GM21381 (cell line): ENCODE data around the gene CYP2W1.

ENCODE experiments used
- ATAC-seq: cut with Tn5 transposase; IDR thresholded peaks from one replicate; pipeline ENCODE4 v1.9.1; 2021; ENCODE audit warnings: mild to moderate bottlenecking, moderate library complexity; ENCODE audit not compliant: unreplicated experiment

CYP2W1 gene

DNA sequence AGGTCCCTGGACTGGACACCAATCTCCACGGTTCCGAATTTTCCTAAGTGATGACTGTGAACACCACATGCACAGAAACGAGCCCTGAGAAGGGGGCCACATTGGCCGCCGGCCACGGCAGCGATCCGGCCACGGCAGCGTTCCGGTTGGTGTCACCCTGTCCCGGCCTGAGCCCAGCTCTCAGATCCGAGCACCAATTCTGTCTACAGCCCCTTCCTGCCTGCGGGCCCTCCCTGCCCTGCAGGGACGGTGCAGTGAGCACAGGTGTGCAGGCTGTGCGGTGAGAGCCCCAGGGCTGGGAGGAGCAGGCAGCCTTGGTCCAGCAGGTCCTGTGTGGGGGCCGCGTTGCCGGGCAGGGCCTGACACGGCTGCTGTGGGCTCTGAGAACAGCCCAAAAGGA is 31.7 kb downstream of the CYP2W1 start:
- no peak for ATAC-seq

DNA sequence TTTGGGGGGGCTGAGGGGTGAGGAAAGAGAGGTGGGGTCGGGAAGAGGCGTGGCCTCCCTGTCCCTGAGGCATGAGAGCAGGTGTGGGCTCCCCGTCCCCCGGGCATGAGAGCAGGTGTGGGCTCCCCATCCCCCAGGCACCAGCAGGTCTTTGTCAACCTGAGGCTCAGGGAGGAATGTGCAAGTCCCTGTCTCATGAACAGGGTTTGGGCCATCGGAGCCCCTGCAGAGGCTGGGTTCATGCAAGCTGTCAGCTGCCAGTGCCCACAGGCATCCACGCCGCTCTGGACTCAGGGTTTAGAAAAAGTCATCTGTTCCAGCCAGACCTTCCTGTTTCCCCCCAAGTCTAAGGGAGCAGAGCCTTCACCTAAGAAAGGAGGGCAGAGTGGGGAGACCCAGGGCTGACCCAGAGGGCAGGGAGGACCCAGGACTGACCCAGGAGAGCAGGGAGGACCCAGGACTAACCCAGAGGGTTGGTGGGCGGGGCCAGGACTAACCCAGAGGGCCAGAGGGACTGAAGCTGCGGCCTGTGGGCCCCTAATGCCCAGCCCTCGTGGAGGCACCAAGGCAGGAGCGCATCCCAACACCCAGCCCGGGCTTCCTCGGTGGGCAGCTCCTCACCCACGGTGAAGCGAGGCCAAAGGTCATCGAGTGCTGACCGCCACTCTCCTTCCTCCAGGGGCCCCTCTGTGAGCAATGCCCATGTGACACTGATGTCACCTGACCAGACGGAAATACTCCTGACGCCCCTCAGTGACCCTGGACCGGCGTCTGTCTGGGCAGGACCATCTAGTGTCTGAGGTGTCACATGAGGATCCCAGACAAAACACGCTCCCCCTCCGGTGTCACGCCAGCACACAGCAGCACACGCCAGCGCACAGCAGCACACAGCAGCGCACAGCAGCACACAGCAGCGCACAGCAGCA is 32.5 kb downstream of the CYP2W1 start:
- ATAC-seq, result no peak

GRCh38 chr7:1016577-1017531 is 33.9 kb downstream of the CYP2W1 start:
- no peak for ATAC-seq

- ATAC-seq, result no peak
Observed at GRCh38 chr7:1017586-1018333, 34.8 kb downstream of the CYP2W1 start.

DNA sequence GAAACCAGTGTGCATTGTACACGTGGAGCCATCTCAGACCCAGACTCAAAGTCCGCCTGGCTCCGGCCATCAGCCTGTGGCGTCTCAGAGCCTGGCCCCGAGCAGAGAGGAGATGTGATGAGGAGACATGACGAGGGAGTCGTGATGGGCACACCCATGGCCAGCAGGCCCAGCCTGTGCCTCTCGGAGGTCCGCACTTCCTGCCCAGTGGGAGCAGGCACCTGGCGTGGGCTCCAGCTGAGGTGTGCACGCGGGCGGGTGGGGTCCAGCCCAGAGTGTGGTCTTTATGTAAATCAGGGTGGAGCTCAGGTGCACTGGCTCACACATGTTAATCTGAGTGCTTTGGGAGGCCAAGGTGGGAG is 35.3 kb downstream of the CYP2W1 start:
- no peak for ATAC-seq

- ATAC-seq, result no peak
Observed at GRCh38 chr7:1019255-1019785, 36.3 kb downstream of the CYP2W1 start.

- no peak for ATAC-seq
Observed at GRCh38 chr7:1019789-1020610, 37.0 kb downstream of the CYP2W1 start.

- no peak for ATAC-seq
Observed at GRCh38 chr7:1020849-1021251, 37.9 kb downstream of the CYP2W1 start.

- ATAC-seq, result no peak
Observed at GRCh38 chr7:1021366-1021765, 38.4 kb downstream of the CYP2W1 start.

DNA sequence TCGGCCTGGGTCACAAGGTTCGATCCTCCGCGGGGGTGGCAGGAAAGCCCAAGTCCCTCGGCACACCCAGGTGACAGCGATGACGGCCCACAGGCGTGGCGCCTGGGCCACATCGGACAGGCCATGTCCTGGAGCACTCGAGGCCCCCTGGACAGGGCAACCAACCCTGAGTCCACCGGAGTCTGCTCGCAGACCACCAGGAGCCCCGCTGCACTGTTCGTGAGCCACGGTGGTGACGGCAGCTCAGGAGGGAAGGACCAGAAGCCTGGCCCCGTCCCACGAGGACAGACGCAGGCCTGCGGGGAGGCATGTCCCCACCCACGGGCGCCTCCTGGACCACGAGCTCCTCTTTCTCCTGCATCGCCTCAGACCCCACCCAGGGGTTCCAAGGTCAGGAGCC is 39.0 kb downstream of the CYP2W1 start:
- ATAC-seq, result no peak

- ATAC-seq, result no peak
Observed at GRCh38 chr7:1022356-1022755, 39.4 kb downstream of the CYP2W1 start.

GRCh38 chr7:1022801-1023465 is 40.0 kb downstream of the CYP2W1 start:
- no peak for ATAC-seq

GRCh38 chr7:1024331-1024841 is 41.4 kb downstream of the CYP2W1 start:
- ATAC-seq, result peak; percentile 50

DNA sequence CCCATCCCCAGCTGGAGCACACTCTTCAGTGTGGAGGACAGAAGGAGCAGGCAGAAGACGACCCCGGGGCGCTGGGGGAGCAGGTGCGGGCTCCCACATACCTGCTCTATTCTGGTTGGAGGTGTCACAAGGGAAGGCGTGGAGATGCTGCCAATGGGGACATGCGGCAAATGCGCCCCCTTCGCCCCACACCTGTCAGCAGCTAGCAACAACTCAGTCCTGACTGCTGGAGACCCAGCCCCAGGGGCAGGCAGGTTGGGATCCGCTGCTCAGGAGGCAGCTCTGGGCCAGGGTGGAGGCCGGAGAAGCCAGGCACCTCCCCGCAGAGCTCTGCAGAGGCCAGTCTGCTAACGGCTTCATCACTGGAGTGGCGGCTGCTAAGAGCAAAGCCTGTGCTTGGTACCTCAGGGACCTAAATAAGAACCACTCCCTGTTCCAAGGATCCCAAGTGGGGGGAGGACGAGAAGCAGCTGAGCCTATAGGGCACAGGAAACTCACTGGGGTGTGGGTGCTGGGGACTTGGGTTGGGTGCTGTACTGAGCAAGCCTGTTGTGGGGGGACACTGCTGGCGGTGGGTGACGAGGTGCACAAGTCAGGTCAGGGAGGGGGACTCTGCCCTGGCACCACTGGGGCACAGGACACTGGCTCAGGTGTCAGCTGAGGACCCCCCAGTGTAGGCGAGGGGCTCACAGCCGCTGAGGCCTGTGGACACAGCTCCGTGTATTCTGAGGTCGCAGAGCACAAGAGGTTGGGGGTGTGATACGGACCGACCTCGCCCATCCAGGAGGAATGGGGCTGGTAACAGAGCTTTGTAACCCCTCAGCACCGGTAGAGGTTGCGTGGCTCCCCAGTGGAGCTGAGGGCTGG is 42.1 kb downstream of the CYP2W1 start:
- no peak for ATAC-seq

DNA sequence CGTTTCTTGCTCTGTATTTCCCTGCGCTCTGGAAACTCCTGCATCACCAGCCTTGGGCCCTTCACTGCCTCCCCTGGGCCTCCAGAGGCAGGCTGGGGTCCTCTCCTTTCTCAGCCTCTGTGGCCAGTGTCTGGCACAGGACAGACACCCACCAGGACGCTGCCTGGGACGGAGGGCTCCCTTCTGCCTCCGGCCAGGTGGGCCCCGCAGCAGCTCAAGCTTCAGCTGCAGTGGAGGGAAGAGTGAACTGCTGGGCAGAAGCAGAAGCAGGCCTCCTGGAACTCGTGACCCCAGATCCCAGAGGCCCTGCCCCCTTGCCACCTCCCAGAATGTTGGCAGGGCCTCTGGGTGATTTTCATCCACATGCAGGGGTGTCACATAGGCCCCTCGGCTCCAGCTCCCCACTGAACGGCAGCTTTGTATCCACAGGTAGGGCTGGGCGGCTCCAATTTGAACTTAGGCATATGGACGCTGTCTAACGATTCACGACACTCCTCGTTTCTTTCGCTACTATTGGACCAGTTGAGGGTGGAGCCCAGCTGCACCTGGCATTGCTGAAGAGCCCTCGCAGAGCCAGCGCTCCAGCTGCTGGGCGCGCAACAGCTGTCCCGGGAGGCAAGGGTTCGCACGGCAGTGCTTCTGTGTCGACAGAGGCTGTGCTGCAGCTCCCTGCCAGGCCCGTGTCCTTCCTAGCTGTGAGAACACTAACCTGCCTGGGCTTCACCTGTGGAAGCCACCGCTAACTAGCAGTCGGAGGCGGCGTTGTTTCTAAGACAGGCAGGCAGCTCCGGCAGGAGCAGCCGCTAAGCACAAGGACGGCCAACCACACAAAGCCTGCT is 43.0 kb downstream of the CYP2W1 start:
- no peak for ATAC-seq

DNA sequence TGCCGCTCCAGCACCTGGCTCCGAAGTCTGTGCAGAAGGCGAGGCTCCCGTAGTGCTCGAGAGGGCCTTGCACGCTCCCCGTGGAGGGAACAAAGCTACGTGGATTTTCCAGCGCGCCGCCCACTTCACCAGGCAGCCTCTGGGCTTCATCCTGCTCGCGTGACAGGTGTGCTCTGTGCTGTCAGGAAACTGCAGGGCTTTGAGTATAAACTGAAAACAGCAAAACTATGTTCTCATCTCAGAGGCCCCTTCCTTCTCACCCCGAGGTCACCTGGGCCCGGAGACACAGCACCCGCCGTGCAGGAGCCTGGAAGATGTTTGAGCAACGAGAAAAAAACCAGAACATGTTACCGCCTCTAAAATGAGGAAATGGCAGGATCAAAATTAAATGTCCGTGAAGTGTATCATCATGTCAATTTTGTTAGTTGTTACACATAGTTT is 43.8 kb downstream of the CYP2W1 start:
- no peak for ATAC-seq
